Measurements from ENCODE around the gene ZNF93.
A peak's percentile ranks its signal among the peaks of the same experiment; 100 is the strongest.
"Not testable (repeated sequence)": the region's sequence is repeated elsewhere in the genome, so short reads cannot be mapped to it uniquely, and the experiment has no call there.

The ZNF93 gene

GRCh38 chr19:19900729-19901444 is at the start of gene ZNF93:
Gene ZNF93 (plus strand): TSS chr19:19900946. CDS start chr19:19901089, 143 bp downstream.
- Mint-ChIP-seq H3K4me1 (peaks cover 20 to 43% of the 10 kb centered on the region in 2 donors), H3K9me3 (peaks cover 15 to 24% of the 10 kb centered on the region in 2 donors), H3K27me3 (no peaks in the 10 kb centered on the region), H3K4me3 (peak within 1 kb of the TSS; percentile 96 to 97), H3K36me3 (peaks cover 40 to 46% of the 10 kb centered on the region in 2 donors), H3K27ac (peak within 1 kb of the TSS; percentile 99)
- ATAC-seq (replicated peaks): peak; percentile 91 to 94
- peak; percentile 94 for DNase-seq

- not testable (repeated sequence) for H3K27me3 Mint-ChIP-seq, H3K4me3 Mint-ChIP-seq, H3K36me3 Mint-ChIP-seq, DNase-seq, H3K9me3 Mint-ChIP-seq
- Mint-ChIP-seq H3K4me1 (peaks cover 3 to 13% of the 10 kb centered on the region in 2 donors), H3K27ac (peak overlapping the region; percentile 26)
- ATAC-seq (replicated peaks): peak in 1 of 2 donors; percentile 55
Measured at GRCh38 chr19:19851740-19852139, 49.0 kb upstream of the ZNF93 start.

DNA sequence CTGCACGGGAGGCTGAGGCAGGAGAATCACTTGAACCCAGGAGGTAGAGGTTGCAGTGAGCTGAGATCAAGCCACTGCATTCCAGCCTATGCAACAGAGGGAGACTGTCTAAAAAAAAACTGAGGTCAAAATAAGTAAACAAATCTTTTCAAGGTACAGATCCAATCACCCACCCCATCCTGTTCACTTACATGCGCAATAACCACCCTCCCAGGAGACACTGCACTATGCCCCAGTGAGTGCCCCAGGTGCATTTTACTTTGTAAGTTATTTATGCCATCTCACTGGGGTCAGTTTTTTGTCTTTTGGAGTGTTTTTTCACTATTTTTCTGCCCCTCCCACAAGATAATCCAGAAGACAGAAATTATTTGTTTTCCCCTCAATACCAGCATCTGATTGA is 42.0 kb upstream of the ZNF93 start:
- Mint-ChIP-seq H3K27ac (peak overlapping the region; percentile 32), H3K9me3 (peaks cover 3 to 5% of the 10 kb centered on the region in 2 donors), H3K27me3 (peaks cover 0 to 7% of the 10 kb centered on the region in 2 donors), H3K36me3 (peaks cover 6 to 14% of the 10 kb centered on the region in 2 donors), H3K4me1 (peaks cover 17 to 21% of the 10 kb centered on the region in 2 donors), H3K4me3 (no peak overlapping the region)
- ATAC-seq (replicated peaks): no peak
- DNase-seq: no peak

- Mint-ChIP-seq H3K4me3 (peak overlapping the region; percentile 88 to 89), H3K27ac (peak overlapping the region; percentile 90)
- ATAC-seq (replicated peaks): peak; percentile 66
Measured at GRCh38 chr19:19860756-19861390, 39.9 kb upstream of the ZNF93 start.

GRCh38 chr19:19865750-19866610 is 34.8 kb upstream of the ZNF93 start, which contains the start of gene ZNF253:
Gene ZNF253 (plus strand): TSS chr19:19865882. CDS start chr19:19865997, 115 bp downstream.
- peak within 1 kb of the TSS; percentile 100 for H3K27ac Mint-ChIP-seq
- H3K36me3 Mint-ChIP-seq: peaks cover 6 to 23% of the 10 kb centered on the region in 2 donors
- peaks cover 19 to 35% of the 10 kb centered on the region in 2 donors for H3K4me1 Mint-ChIP-seq
- peak; percentile 93 for DNase-seq
- peaks cover 0 to under 1% of the 10 kb centered on the region in 2 donors for H3K27me3 Mint-ChIP-seq
- ATAC-seq (replicated peaks): peak; percentile 90 to 91
- peaks cover 3% of the 10 kb centered on the region in 2 donors for H3K9me3 Mint-ChIP-seq
- peak within 1 kb of the TSS; percentile 99 to 100 for H3K4me3 Mint-ChIP-seq

More at GRCh38 chr19:19860756-19861390, 39.9 kb upstream of the ZNF93 start:
- H3K27me3 Mint-ChIP-seq: peaks cover 0 to 7% of the 10 kb centered on the region in 2 donors
- peaks cover 6 to 13% of the 10 kb centered on the region in 2 donors for H3K36me3 Mint-ChIP-seq
- H3K9me3 Mint-ChIP-seq: peaks cover 3 to 7% of the 10 kb centered on the region in 2 donors
- DNase-seq: peak; percentile 64
- peaks cover 17 to 30% of the 10 kb centered on the region in 2 donors for H3K4me1 Mint-ChIP-seq

- Mint-ChIP-seq H3K36me3 (peaks cover 6 to 27% of the 10 kb centered on the region in 2 donors), H3K9me3 (peaks cover 0 to 2% of the 10 kb centered on the region in 2 donors), H3K4me1 (peaks cover 21 to 39% of the 10 kb centered on the region in 2 donors), H3K27me3 (no peaks in the 10 kb centered on the region), H3K27ac (peak overlapping the region; percentile 100), H3K4me3 (peak overlapping the region; percentile 99 to 100)
- DNase-seq (peak; percentile 52), ATAC-seq (replicated peaks) (peak; percentile 44 to 52)
Measured at GRCh38 chr19:19866611-19867248, 34.0 kb upstream of the ZNF93 start.

- H3K9me3 Mint-ChIP-seq; ATAC-seq (replicated peaks); H3K27me3 Mint-ChIP-seq; H3K4me3 Mint-ChIP-seq; H3K27ac Mint-ChIP-seq; DNase-seq: not testable (repeated sequence)
- Mint-ChIP-seq H3K4me1 (peaks cover 21 to 50% of the 10 kb centered on the region in 2 donors), H3K36me3 (peaks cover 13 to 35% of the 10 kb centered on the region in 2 donors)
Measured at GRCh38 chr19:19870086-19870485, 30.7 kb upstream of the ZNF93 start.

DNA sequence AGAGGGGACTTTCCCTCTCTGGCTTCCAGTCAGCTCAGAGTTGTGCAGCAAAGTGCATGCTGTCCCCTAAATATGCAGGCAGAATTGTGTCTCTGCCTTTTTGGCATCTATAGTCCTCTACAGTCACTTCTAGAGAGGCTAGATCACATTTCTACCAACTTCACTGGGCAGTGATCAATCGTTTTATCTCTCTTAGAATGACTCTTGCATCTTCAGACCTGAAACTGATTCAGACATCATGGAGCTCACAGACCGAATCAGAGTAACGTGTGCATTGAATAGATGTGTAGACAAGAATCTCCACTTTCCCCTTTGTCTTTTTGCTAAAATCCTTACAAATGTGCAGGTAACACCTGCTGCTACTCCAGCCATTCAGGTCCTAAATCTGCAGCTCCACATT is 28.8 kb upstream of the ZNF93 start:
- Mint-ChIP-seq H3K36me3 (peaks cover 18 to 33% of the 10 kb centered on the region in 2 donors), H3K4me1 (peaks cover 24 to 47% of the 10 kb centered on the region in 2 donors)

DNA sequence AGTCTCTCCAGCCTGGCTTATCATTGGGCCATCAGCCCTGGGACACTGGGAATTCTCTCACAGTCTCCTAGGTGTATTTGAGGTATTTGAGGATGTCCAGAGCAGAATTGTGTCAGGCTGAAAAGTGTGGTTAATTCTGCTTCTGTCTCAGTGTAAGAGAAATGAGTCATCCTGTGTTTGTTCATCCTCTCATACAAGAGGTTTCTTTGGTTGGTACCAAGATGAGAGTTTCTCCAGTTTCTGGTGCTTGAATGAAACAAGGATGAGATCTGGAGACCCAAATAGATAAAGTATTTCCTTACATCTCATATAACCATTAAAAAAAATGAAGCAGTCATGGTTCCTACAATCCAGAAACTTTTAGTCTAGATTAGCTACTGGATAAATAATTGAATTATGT is 27.4 kb upstream of the ZNF93 start:
- no peak for ATAC-seq (replicated peaks)
- H3K4me1 Mint-ChIP-seq: peaks cover 18 to 36% of the 10 kb centered on the region in 2 donors

More for the DNA sequence above, 28.8 kb upstream of the ZNF93 start:
- Mint-ChIP-seq H3K4me3 (no peak overlapping the region), H3K27ac (no peak overlapping the region), H3K9me3 (no peaks in the 10 kb centered on the region), H3K27me3 (no peaks in the 10 kb centered on the region)
- no peak for DNase-seq
- ATAC-seq (replicated peaks): peak in 1 of 2 donors; percentile 56

DNA sequence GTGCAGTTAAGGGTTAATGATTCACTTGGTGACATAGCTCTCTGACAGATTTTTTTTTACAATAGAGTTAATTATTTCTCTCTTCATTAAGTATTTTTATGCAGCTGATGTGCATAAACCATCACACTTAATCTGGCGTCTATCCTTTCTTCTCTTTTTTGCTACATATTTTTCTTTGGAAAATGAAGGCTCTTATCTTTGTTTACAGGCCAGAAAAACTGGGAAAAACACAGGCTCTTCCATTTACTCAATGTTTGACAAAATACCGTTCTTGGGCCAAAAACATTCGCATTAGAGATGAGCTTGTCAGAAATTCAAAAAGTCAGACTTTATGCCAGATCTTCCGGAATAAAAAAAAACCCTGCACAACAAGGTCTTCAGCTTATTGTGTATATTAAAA is 23.0 kb upstream of the ZNF93 start:
- no peak for ATAC-seq (replicated peaks)
- H3K27ac Mint-ChIP-seq: no peak overlapping the region
- no peaks in the 10 kb centered on the region for H3K9me3 Mint-ChIP-seq
- peaks cover 8 to 18% of the 10 kb centered on the region in 2 donors for H3K4me1 Mint-ChIP-seq
- no peak overlapping the region for H3K4me3 Mint-ChIP-seq
- DNase-seq: no peak
- peaks cover 32 to 44% of the 10 kb centered on the region in 2 donors for H3K36me3 Mint-ChIP-seq
- no peaks in the 10 kb centered on the region for H3K27me3 Mint-ChIP-seq

More for the DNA sequence above, 27.4 kb upstream of the ZNF93 start:
- Mint-ChIP-seq H3K4me3 (no peak overlapping the region), H3K36me3 (peaks cover 21 to 38% of the 10 kb centered on the region in 2 donors), H3K27me3 (no peaks in the 10 kb centered on the region), H3K27ac (no peak overlapping the region), H3K9me3 (no peaks in the 10 kb centered on the region)
- no peak for DNase-seq

GRCh38 chr19:19884583-19884982 is 16.2 kb upstream of the ZNF93 start:
- Mint-ChIP-seq H3K9me3 (peaks cover 4 to 5% of the 10 kb centered on the region in 2 donors), H3K27me3 (no peaks in the 10 kb centered on the region), H3K4me3 (no peak overlapping the region), H3K36me3 (peaks cover 47 to 58% of the 10 kb centered on the region in 2 donors), H3K4me1 (no peaks in the 10 kb centered on the region), H3K27ac (no peak overlapping the region)
- no peak for DNase-seq
- ATAC-seq (replicated peaks): no peak

DNA sequence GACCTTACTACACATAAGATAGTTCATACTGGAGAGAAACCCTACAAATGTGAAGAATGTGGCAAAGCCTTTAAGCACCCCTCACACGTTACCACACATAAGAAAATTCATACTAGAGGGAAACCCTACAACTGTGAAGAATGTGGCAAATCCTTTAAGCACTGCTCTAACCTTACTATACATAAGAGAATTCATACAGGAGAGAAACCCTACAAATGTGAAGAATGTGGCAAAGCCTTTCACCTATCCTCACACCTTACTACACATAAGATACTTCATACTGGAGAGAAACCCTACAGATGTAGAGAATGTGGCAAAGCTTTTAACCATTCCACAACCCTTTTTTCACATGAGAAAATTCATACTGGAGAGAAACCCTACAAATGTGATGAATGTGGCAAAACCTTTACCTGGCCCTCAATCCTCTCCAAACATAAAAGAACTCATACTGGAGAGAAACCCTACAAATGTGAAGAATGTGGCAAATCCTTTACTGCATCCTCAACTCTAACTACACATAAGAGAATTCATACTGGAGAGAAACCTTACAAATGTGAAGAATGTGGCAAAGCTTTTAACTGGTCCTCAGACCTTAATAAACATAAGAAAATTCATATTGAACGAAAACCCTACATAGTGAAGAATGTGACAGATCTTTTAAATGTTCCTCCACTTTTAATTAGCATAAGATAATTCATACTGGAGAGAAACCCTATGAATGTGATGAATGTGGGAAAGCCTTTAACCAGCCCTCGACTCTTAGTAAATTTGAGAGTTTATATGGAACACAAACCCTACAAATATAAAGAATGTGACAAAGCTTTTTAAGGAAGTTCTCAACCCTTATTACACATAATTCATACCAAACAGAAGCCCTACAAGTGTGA is 8.4 kb upstream of the ZNF93 start:
- Mint-ChIP-seq H3K36me3 (peaks cover 31 to 51% of the 10 kb centered on the region in 2 donors), H3K27ac (peak overlapping the region; percentile 20), H3K9me3 (peaks cover 18 to 24% of the 10 kb centered on the region in 2 donors)
- ATAC-seq (replicated peaks); H3K27me3 Mint-ChIP-seq; H3K4me3 Mint-ChIP-seq; DNase-seq; H3K4me1 Mint-ChIP-seq: not testable (repeated sequence)

All from stimulated activated naive B cell treated with anti-CD40 and anti-IgM and Interleukin-4, amounts not matched to agents 10 μg/mL and 1 μg/mL and 100 μg/mL, for 72 hours (primary cell).